DOHH2 (cell line): ENCODE measurements around the gene CALY.

ENCODE experiments used
- H3F3A ChIP-seq: fragments of 200-600 bp; sonication (generic), shearing (Covaris generic); 2 replicates; pipeline ENCODE4 v1.6.0; 2016; ENCODE audit warnings: antibody characterized with exemption, mild to moderate bottlenecking; ENCODE audit not compliant: control insufficient read depth, insufficient read depth
- H3K27ac ChIP-seq: fragments of 200-600 bp; sonication (generic); 2 replicates; pipeline ENCODE4 v1.5.1; 2014; ENCODE audit warnings: low read depth, mild to moderate bottlenecking, low read length, moderate library complexity
- H3K27me3 ChIP-seq: fragments of 200-600 bp; sonication (generic); 2 replicates; pipeline ENCODE4 v1.6.1; 2014; ENCODE audit warnings: mild to moderate bottlenecking, low read length, mixed read lengths; ENCODE audit not compliant: control insufficient read depth
- H3K36me3 ChIP-seq: fragments of 200-600 bp; sonication (generic); 2 replicates; pipeline ENCODE4 v1.6.1; 2014; ENCODE audit warnings: mild to moderate bottlenecking, low read length, moderate library complexity, mixed read lengths; ENCODE audit not compliant: control insufficient read depth
- H3K4me1 ChIP-seq: fragments of 200-600 bp; sonication (generic); 2 replicates; pipeline ENCODE4 v1.6.1; 2014; ENCODE audit warnings: mild to moderate bottlenecking, low read length, mixed read lengths; ENCODE audit not compliant: control insufficient read depth
- H3K4me2 ChIP-seq: fragments of 200-600 bp; sonication (generic); 2 replicates; pipeline ENCODE4 v1.6.0; 2014; ENCODE audit warnings: mild to moderate bottlenecking, low read length, moderate library complexity
- H3K4me3 ChIP-seq: fragments of 200-600 bp; sonication (generic); 2 replicates; pipeline ENCODE4 v1.5.1; 2014; ENCODE audit warnings: mild to moderate bottlenecking, low read length, mixed read lengths
- H3K79me2 ChIP-seq: fragments of 200-600 bp; sonication (generic); 2 replicates; pipeline ENCODE4 v1.6.1; 2014; ENCODE audit warnings: mild to moderate bottlenecking, low read length, mixed read lengths; ENCODE audit not compliant: control insufficient read depth
- H3K9me2 ChIP-seq: fragments of 200-600 bp; sonication (generic); replicated peaks from 2 replicates; pipeline ENCODE4 v1.6.1; 2014; ENCODE audit warnings: mild to moderate bottlenecking, low read length, mixed read lengths; ENCODE audit not compliant: control insufficient read depth
- H3K9me3 ChIP-seq: fragments of 200-600 bp; sonication (generic); 2 replicates; pipeline ENCODE4 v1.6.1; 2014; ENCODE audit warnings: antibody characterized with exemption, low read length, mixed read lengths; ENCODE audit not compliant: control insufficient read depth, insufficient read depth
- H4K20me1 ChIP-seq: fragments of 200-600 bp; sonication (generic); 2 replicates; pipeline ENCODE4 v1.6.0; 2014; ENCODE audit warnings: low read depth, mild to moderate bottlenecking, antibody characterized with exemption, low read length, moderate library complexity; ENCODE audit not compliant: control insufficient read depth, insufficient read depth
- CTCF ChIP-seq: fragments of 200-600 bp; sonication (generic); IDR thresholded peaks from one replicate; pipeline ENCODE4 v1.5.1; 2014; ENCODE audit warnings: antibody characterized with exemption, mild to moderate bottlenecking, low read depth, low read length; ENCODE audit not compliant: poor library complexity, severe bottlenecking
- EZH2phosphoT487 ChIP-seq: fragments of 200-600 bp; sonication (generic); IDR thresholded peaks from 2 replicates; pipeline ENCODE4 v1.6.1; 2017; ENCODE audit warnings: borderline replicate concordance, mild to moderate bottlenecking, antibody characterized with exemption, low read length, moderate library complexity, mixed read lengths

The CALY gene

GRCh38 chr10:133310789-133311188 is 25.9 kb downstream of the CALY start:
- Histone ChIP-seq H3K9me2 (no peaks in the 10 kb centered on the region), H4K20me1 (peaks cover 16% of the 10 kb centered on the region), H3K4me1 (peaks cover 21% of the 10 kb centered on the region), H3K27ac (no peak overlapping the region), H3K79me2 (peaks cover 34% of the 10 kb centered on the region), H3K9me3 (no peaks in the 10 kb centered on the region), H3F3A (no peaks in the 10 kb centered on the region), H3K36me3 (peaks cover 39% of the 10 kb centered on the region), H3K4me2 (no peak overlapping the region), H3K4me3 (no peak overlapping the region), H3K27me3 (no peaks in the 10 kb centered on the region)
- TF ChIP-seq EZH2phosphoT487 = no peak
- TF ChIP-seq CTCF = no peak

- H3K4me1 ChIP-seq = peaks cover 21% of the 10 kb centered on the region
- TF ChIP-seq CTCF = no peak
- no peak for TF ChIP-seq EZH2phosphoT487
- peaks cover 39% of the 10 kb centered on the region for H3K36me3 ChIP-seq
- no peak overlapping the region for H3K27ac ChIP-seq
- H3K9me2 ChIP-seq = no peaks in the 10 kb centered on the region
- H4K20me1 ChIP-seq = peaks cover 19% of the 10 kb centered on the region
- no peaks in the 10 kb centered on the region for H3K9me3 ChIP-seq
- no peaks in the 10 kb centered on the region for H3K27me3 ChIP-seq
- H3K79me2 ChIP-seq = peaks cover 38% of the 10 kb centered on the region
- H3K4me2 ChIP-seq = no peak overlapping the region
- no peak overlapping the region for H3K4me3 ChIP-seq
- H3F3A ChIP-seq = no peaks in the 10 kb centered on the region
Observed at GRCh38 chr10:133310399-133310755, 26.3 kb downstream of the CALY start.

- H4K20me1 ChIP-seq = peaks cover 19% of the 10 kb centered on the region
- no peak for TF ChIP-seq CTCF
- no peak for TF ChIP-seq EZH2phosphoT487
- peak overlapping the region; percentile 83 for H3K4me2 ChIP-seq
- H3K4me1 ChIP-seq = peaks cover 21% of the 10 kb centered on the region
- H3F3A ChIP-seq = no peaks in the 10 kb centered on the region
- H3K4me3 ChIP-seq = peak overlapping the region; percentile 79; the same call in 1 of the 2 replicates
- peaks cover 39% of the 10 kb centered on the region for H3K36me3 ChIP-seq
- no peak overlapping the region for H3K27ac ChIP-seq
- H3K79me2 ChIP-seq = peaks cover 43% of the 10 kb centered on the region
- H3K9me3 ChIP-seq = no peaks in the 10 kb centered on the region
- H3K27me3 ChIP-seq = no peaks in the 10 kb centered on the region
- H3K9me2 ChIP-seq = no peaks in the 10 kb centered on the region
Observed at GRCh38 chr10:133309720-133310398, 26.8 kb downstream of the CALY start.
